HG02885 (cell line): ENCODE results near the gene UBP1.
"Not testable (repeated sequence)": the region's sequence is repeated elsewhere in the genome, so short reads cannot be mapped to it uniquely, and the experiment has no call there.

ENCODE experiments used
- ATAC-seq: cut with Tn5 transposase; IDR thresholded peaks from one replicate; pipeline ENCODE4 v1.9.1; 2021; ENCODE audit warnings: mild to moderate bottlenecking; ENCODE audit not compliant: unreplicated experiment, poor library complexity

Gene UBP1

DNA sequence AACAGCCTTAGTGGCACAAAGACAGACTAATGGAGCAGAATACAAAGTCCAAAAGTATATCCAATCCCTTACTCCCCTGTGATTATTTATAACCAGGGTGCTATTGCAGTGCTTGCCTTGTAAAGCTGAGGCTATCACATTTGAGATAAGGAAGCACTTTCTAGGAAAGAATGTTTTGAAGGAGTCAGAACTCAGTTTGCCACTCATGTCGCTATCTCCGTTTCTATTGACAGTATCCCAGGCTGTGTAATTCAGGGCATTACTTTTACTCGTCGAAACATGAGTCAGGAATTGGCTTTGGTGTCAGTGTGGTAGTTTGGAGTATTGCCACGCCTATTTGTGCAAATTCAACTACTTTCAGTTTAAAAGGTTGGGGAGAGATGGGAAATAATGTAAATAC, 84.6 kb downstream of the UBP1 start:
- no peak for ATAC-seq

DNA sequence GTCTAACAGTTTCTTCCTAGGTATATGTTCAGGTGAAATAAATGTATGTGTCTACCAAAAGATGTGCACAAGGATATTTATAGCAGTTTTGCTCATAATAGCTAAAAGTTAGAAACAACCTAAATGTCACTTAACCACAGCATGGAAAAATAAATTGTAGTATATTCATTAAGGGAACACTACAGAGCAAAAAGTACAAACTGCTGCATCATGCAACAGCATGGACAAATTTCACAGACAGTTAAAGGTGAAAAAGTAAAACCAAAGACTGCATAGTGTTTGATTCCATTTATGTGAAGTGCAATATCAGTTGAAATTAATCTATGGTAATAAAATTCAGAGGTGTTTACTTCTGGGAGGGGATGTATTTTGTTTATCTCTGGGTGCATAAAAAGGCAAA, 100.4 kb downstream of the UBP1 start:
- ATAC-seq: no peak

- not testable (repeated sequence) for ATAC-seq
These were observed 101.2 kb downstream of the UBP1 start for GRCh38 chr3:33338936-33339465.
